Astrocyte of the spinal cord (primary cell): Measurements from ENCODE around the gene PEX26.
"Not testable (repeated sequence)": the region's sequence is repeated elsewhere in the genome, so short reads cannot be mapped to it uniquely, and the experiment has no call there.

Source experiments
- DNase-seq: peaks from one replicate; pipeline ENCODE4 v3.0.0; 2011; ENCODE audit warnings: low read depth, low spot score
- H3K4me3 ChIP-seq: 2 replicates; pipeline ENCODE4 v1.5.1; 2011; ENCODE audit warnings: low read depth, mild to moderate bottlenecking, low read length, moderate library complexity
- in situ Hi-C: cut with HindIII; loops from 2 replicates; pipeline ENCODE4 v1.10.0; 2017; ENCODE audit warnings: low sequenced_read_pairs
- TF ChIP-seq, protein P1 (sequence below): IDR thresholded peaks from 2 replicates; pipeline ENCODE4 v1.5.1; 2012; ENCODE audit warnings: low read depth, mild to moderate bottlenecking, low read length, inconsistent platforms

PEX26 gene

DNA sequence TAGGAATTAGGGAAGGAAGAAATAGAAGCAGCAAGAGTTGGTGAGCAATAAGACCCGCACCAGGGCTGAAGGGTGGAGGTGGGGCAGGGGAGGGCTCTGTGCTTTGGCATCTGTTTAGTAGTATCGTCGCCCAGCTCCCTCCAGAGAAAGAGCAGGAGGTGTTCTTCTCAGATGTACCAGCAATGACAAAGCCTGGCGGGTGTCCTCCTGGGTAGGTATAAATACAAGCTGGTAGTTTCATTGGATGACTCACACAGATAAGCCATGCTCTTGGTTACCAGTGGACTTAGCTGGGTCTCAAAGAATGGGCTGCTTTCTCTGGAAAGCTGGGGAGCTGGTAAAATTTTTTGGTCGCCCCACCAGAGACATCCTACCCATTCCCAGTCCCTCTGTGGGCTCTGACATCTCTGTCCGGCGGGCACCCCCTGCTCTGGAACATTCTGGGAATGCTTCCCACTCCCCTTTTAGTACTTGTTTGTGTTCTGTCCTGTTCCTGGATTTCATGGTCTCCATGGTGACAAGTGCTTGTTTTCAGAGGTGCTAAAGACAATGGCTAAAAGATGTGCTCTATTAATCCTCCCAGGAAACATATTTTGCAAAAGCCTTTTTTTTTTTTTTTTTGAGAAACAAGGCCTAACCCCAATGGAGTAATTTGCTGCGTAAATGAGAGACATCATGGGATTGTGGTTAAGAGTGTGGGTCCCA is 17.5 kb downstream of the PEX26 start:
- H3K4me3 ChIP-seq = no peak overlapping the region
- TF ChIP-seq, protein P1, sequence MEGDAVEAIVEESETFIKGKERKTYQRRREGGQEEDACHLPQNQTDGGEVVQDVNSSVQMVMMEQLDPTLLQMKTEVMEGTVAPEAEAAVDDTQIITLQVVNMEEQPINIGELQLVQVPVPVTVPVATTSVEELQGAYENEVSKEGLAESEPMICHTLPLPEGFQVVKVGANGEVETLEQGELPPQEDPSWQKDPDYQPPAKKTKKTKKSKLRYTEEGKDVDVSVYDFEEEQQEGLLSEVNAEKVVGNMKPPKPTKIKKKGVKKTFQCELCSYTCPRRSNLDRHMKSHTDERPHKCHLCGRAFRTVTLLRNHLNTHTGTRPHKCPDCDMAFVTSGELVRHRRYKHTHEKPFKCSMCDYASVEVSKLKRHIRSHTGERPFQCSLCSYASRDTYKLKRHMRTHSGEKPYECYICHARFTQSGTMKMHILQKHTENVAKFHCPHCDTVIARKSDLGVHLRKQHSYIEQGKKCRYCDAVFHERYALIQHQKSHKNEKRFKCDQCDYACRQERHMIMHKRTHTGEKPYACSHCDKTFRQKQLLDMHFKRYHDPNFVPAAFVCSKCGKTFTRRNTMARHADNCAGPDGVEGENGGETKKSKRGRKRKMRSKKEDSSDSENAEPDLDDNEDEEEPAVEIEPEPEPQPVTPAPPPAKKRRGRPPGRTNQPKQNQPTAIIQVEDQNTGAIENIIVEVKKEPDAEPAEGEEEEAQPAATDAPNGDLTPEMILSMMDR = no peak
- in situ Hi-C loops = no loop called here
- peak; percentile 28 for DNase-seq

DNA sequence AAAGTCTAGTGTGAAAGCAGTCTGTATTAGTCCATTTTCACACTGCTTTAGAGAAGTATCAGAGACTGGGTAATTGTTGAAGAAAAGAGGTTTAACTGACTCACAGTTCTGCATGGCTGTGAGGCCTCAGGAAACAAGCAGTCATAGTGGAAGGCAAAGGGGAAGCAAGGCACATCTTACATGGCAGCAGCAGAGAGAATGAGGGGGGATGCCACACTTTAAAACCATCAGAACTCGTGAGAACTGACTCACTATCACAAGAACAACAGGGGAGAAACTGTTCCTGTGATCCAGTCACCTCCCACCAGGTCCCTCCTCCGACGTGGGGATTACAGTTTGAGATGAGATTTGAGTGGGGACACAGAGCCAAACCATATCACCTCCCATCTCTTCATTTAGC is 19.0 kb downstream of the PEX26 start:
- in situ Hi-C loops = no loop called here
- TF ChIP-seq, protein P1 = no peak
- no peak overlapping the region for H3K4me3 ChIP-seq
- DNase-seq = no peak

DNA sequence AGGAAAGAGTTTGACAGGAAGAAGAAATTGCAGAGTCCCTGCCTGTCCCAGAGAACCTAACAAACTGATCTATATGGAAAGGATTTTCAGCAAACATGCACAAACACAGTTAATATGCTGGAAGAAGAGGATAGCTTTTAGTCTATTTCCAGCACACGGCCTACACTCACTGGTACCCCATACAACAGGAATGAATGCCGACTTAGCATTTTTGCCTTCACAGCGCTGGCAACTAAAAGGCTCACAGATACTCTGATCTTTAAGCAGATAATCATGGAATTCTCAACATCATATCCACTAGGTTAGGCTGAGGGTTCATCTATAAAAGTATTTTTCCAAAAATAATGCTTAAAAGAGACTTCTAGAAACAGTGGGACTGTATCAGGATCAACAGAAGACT is 23.0 kb downstream of the PEX26 start:
- in situ Hi-C loops = no loop called here
- TF ChIP-seq, protein P1 = no peak
- no peak for DNase-seq
- no peak overlapping the region for H3K4me3 ChIP-seq

DNA sequence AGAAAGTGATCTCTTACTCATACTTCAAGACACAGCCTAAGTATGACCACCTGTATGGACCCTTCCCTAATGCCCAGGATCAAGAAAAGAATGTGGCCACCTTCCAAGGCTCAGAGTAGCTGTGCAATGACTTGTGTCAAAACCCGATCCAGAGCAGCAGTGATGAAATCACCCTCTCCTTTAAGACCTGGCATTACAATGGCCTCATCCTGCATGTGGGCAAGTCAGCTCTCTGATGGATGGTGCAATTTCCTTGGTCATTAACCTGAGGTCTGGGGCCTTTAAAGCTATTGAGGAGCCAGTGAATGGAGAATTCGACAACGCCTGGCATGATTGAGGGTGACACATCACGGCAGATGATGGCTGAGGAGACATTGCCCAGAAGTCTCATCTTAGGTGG is 23.7 kb downstream of the PEX26 start:
- TF ChIP-seq, protein P1 = no peak
- H3K4me3 ChIP-seq = no peak overlapping the region
- no peak for DNase-seq
- in situ Hi-C loops = no loop called here

DNA sequence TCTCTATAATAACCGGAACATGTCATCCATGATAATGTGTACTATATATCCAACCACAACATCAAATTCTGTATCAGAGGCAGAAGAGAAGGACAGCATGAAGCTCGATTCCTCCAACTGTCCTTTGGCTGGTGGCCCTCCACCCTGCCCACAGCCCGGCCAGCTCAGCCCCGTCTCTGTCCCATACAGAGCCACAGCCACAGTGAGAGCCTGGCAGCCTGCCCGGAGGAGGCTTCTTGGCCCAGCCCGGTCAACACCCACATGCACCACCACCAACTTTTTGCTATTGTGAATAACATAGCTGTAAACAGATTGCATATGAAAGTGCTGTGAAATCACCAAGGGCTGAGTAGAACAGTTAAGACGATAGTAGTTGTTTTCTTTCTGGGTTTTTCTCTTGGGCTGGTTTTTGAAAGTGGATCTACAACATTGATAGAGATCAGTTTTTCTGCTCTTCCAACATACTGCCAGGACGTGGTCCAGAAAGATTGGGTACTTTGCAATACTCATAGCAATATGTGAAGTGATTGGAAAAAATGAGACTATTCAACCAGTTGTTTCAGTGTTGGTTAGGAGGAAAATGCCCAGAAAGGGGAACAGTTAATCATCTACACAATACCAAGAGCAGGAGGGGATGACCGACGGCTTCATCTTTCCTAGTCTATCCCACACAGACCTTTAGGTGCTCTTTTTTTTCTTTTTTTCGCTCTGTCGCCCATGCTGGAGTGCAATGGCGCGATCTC is 25.9 kb downstream of the PEX26 start:
- TF ChIP-seq, protein P1 = no peak
- H3K4me3 ChIP-seq = no peak overlapping the region
- DNase-seq = no peak
- in situ Hi-C loops = no loop called here

DNA sequence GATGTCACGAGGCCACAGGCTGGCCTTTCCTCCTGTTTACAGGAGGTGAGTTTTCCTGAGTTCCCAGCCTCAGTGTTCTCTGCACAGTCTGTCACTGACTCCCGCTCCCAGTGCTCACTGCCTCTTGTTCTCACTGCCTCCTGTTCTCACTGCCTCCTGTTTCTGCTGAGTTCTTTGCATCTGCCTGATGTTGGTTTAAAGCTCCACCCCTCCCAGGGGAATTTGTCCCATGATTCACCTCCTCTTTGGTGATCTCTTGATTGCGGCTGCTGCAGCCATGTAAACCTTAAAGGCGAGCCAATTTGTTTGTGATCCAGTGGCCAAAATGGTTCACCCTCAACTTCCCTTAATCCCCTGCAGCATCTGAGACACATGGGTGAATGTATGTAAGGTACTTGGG is 26.8 kb downstream of the PEX26 start:
- H3K4me3 ChIP-seq = no peak overlapping the region
- TF ChIP-seq, protein P1 = no peak
- DNase-seq = peak; percentile 15
- in situ Hi-C loops = no loop called here

DNA sequence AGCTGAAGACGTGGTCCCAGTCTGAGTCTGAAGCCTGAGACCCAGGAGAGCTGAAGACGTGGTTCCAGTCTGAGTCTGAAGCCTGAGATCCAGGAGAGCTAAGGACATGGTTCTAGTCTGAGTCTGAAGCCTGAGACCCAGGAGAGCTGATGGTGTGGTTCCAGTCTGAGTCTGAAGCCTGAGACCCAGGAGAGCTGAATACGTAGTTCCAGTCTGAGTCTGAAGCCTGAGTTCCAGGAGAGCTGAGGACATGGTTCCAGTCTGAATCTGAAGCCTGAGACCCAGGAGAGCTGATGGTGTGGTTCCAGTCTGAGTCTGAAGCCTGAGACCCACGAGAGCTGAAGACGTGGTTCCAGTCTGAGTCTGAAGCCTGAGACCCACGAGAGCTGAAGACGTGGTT is 28.2 kb downstream of the PEX26 start:
- DNase-seq, in situ Hi-C loops, H3K4me3 ChIP-seq: not testable (repeated sequence)

DNA sequence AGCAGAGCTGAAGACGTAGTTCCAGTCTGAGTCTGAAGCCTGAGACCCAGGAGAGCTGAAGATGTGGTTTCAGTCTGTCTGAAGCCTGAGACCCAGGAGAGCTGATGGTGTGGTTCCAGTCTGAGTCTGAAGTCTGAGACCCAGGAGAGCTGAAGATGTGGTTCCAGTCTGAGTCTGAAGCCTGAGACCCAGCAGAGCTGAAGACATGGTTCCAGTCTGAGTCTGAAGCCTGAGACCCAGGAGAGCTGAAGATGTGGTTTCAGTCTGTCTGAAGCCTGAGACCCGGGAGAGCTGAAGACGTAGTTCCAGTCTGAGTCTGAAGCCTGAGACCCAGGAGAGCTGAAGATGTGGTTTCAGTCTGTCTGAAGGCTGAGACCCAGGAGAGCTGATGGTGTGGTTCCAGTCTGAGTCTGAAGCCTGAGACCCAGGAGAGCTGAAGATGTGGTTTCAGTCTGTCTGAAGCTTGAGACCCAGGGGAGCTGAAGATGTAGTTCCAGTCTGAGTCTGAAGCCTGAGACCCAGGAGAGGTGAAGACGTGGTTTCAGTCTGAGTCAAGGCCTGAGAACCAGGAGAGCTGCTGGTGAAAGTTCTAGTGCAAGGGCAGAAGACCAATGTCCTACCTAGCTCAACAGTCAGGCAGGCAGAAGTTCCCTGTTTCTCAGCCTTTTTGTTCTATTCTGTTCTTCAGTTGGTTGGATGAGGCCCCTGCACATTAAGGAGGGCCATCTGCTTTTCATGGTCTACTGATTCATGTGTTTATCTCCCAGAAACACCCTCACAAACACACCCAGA is 29.0 kb downstream of the PEX26 start:
- DNase-seq, in situ Hi-C loops, H3K4me3 ChIP-seq: not testable (repeated sequence)
